ENCODE data around the gene CHCHD3.

CHCHD3 gene

GRCh38 chr7:132819648-132820047 is 262.2 kb downstream of the CHCHD3 start:
- no peak for DNase-seq (ENCODE audit: low spot score)

GRCh38 chr7:132817949-132818348 is 263.9 kb downstream of the CHCHD3 start:
- DNase-seq (ENCODE audit: low spot score), result no peak

- DNase-seq (ENCODE audit: low spot score), result no peak
These were observed 266.1 kb downstream of the CHCHD3 start for GRCh38 chr7:132815696-132816311.

DNA sequence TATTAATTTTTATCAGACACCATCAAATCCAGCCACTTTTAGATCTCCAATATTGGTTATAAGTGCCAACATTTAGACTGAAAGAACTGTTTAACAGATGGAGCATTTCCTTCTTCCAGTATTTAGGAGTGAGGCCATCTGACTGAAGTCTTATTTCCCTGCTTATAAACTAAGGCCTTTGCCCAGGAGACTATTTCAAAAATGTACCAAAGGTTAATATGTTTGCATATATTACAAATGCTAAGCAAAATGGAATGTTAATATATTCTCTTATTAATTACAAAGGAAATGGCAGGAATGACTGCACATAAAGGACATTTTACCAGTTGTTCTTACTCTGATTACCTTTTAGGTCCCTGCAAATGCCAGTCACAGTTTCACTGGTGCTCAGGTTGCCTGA is 266.8 kb downstream of the CHCHD3 start:
- DNase-seq (ENCODE audit: low spot score), result no peak

GRCh38 chr7:132810561-132810960 is 271.3 kb downstream of the CHCHD3 start:
- no peak for DNase-seq (ENCODE audit: low spot score)

GRCh38 chr7:132806834-132807233 is 275.1 kb downstream of the CHCHD3 start:
- DNase-seq (ENCODE audit: low spot score), result no peak

GRCh38 chr7:132805766-132806165 is 276.1 kb downstream of the CHCHD3 start:
- DNase-seq (ENCODE audit: low spot score), result no peak

GRCh38 chr7:132804849-132805485 is 276.9 kb downstream of the CHCHD3 start:
- no peak for DNase-seq (ENCODE audit: low spot score)

- no peak for DNase-seq (ENCODE audit: low spot score)
These were observed 281.4 kb downstream of the CHCHD3 start for GRCh38 chr7:132800522-132800921.

DNA sequence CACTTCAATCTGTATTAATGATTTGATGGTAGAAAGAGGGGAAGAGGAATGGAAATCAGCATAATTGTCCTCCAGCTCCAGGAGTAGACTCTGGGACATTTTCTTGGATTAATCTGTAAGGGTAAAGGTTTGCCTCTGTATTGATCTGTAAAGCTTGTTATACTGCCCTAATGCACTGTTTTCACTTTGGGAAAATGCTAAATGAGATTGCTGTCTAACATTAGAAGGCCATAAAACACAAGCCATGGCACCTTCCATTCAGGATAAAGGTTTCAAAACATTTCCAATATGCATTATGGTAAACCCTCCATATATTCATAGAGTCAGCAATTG is 282.8 kb downstream of the CHCHD3 start:
- no peak for DNase-seq (ENCODE audit: low spot score)

DNA sequence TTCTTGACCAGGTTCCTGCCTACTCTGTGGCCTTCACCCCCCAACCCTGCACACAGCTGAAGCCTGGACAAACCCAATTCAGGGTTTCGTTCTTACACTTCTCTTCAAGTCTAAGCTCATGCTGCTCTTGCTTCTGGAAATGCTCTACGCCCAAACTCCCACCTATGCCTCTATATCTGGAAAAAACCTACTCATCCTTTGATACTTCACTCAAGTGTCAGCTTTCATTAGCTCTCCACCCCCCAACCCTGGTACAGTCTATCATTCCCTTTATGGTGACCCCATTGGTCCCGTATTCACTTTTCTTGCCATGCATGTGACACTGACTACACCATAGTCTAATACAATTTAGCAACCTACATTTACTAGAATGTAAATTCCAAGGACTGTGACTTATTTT is 284.7 kb downstream of the CHCHD3 start:
- no peak for DNase-seq (ENCODE audit: low spot score)

- no peak for DNase-seq (ENCODE audit: low spot score)
These were observed 288.4 kb downstream of the CHCHD3 start for GRCh38 chr7:132793474-132793873.

DNA sequence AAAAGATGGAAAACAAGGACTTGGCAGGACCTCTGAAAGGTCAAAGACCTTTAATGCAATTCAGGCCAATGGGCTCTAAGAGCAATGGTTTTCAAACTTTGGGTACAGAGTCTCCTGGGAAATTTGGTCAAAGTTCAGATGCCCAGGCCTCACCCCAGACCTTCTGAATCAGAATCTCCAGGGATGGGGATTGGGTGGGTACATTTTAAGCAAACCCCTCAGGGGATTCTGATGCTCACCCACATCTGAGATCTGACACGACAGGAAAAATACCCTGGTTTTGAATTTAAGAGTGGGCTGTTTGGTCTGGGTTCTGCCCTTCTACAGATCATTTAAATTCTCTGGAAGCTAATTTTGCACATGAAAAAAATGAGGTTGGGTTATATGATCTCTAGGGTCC is 290.9 kb downstream of the CHCHD3 start:
- no peak for DNase-seq (ENCODE audit: low spot score)

DNA sequence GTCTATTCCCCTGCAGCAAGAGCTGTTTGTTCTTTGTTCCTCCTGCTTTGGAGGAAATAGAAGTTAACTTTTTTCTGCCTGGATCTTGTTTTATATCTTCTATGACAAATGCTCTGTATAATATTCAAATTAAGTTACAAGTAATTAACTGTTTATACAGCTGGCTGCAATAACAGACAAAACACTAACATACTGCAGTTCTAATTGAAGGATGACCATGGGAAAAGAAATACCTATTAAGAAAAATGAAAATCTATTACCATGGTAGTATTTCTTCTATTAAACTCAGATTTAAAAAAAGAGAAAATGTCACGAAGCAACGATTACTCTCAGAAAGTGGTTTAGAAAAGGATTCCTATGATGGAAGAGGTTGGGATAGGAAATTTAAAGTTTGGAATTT is 291.8 kb downstream of the CHCHD3 start:
- DNase-seq (ENCODE audit: low spot score), result no peak

DNA sequence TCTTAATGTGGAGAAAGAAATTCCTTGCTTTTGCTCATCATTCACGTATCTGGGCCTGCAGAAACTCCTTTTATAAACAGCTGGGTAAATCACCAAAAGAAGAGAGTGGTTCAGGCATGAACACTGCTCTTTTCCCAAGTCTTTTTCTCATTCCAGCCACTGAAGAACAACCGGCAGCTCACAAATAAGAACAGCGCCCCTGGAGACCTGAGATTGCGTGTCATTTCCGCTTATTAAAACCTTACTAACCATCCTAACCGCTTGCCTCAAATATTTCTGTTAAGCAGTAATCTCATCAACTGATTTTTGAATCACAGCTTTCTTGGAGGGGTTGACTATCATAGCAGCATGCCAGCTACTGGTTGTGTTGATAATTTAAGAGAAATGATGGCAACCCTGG is 292.6 kb downstream of the CHCHD3 start:
- DNase-seq (ENCODE audit: low spot score), result no peak

GRCh38 chr7:132785870-132786269 is 296.0 kb downstream of the CHCHD3 start:
- DNase-seq (ENCODE audit: low spot score), result no peak

DNA sequence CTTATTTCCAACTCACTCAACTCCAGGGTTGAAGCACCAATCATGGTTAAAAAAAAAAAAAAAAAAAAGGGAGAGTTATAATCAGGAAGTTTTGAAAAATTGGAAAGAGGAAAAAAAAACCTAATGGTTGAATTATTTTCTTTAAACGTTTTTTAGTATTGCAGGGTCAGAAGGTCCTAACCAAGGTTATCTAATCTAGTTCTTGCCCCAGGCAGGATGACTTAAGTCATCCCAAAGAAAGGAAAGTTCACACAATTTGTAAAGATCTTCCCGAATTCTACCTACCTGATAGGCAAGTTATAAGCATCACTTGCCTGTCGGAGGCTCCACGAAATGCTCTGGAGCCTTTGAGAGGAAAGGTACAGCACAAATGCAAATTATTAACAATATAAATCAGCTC is 297.5 kb downstream of the CHCHD3 start:
- no peak for DNase-seq (ENCODE audit: low spot score)

GRCh38 chr7:132783824-132784223 is 298.1 kb downstream of the CHCHD3 start:
- no peak for DNase-seq (ENCODE audit: low spot score)

DNA sequence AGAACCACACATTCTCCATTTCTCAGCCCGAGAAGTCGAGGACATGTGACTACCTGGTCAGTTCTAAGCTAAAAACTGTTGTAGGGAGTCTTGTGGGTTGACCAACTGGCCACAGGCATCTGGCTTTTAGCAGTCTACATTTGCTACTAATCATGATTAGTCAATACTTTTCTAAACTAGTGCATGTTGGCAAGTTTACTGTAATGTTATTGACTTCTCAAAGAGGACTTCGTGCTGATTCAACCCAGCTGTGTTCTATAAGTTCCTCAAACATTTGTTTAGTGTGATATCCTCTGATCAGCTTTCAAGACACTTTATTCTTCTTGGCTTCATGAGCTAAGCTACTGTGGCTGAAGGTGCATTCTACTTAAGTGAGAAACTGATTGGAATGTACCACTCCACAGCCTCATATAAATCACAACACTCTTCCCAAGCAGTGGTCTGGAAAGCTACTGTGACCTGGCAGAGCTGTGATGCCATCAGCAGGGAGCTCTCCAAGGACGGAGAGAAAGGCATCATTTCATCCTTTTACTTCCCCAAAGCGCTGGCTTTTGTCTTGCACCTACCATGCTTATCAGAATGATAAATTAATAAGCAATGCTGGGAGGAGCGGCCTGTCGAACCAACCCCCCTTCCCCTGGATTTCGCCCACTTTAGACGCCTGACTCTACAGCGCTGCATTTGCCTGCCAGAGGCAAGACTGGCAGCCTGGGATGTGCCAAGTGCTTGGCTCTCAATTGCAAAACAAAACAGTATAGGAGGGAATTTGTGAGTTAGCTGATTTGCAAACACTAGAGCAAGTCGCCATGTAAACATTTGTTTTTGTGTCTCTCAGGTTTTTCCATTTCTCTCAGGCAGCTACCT is 298.9 kb downstream of the CHCHD3 start:
- no peak for DNase-seq (ENCODE audit: low spot score)

DNA sequence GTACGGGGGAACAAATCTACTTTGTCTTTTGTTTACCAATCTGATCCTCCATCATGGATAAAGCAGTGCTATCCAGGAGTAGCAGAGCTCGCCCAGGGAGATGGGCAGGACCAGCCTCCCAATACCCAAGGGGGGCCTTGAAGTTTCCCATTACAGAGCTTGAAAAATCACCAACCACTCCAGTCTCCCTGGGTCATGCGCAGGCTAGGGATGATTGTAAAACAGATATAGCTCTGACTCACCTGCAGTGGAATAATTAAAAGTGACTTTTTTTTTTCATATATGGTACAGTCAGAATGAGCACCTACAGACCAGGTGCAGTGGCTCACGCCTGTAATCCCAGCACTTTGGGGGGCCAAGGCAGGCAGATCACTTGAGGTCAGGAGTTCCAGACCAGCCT is 301.1 kb downstream of the CHCHD3 start:
- no peak for DNase-seq (ENCODE audit: low spot score)

DNA sequence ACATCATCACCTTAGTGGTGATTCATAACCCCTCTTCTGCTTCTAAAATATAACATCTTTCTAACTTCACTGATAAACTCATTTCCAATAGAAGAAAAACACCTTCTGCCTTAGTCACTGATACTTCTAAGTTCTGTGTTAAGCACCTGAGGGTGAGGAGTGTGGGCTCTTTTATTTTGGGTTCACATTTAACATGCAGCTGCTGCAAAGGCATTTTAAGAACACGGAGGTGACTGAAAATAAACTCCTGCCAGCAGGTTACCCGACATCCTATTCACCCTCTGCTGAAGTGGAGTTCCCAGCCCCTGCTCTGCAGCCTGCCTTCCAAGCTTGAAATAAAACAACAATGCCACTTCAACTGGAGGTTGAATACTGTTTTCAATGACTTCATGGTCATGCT is 302.7 kb downstream of the CHCHD3 start:
- no peak for DNase-seq (ENCODE audit: low spot score)

DNA sequence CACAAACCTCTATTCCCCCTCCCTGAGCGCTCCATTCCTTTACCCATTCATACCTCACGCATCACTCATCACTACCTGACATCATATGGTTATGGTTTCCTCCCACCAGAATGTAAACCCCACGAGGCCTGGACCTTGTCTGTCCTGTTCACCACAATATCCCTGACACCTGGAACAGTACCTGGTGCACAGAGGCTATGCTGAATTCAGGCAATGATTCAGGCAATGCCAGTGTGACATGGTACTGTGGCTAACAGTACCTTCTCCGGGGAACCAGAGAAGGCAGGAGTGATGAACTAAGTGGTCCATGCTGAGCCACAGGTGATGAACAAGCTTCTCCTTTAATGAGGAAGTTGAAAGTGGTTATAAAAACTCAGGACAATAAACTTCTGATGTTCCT is 303.1 kb downstream of the CHCHD3 start:
- DNase-seq (ENCODE audit: low spot score), result no peak

DNA sequence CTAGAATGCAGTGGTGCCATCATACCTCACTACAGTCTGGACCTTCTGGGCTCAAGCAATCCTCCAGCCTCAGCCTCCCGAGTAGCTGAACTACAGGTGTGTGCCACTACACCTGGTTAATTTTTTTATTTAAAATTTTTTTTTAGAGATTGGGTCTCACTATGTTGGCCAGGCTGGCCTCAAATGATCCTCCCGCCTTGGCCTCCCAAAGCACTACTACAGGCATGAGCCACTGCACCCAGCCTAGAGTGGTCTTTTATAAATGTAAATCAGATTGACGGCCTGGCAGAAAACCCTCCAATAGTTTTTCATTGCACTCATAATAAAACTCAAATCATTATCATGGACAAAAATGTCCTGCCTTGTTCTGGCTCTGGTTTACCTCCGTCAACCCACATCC is 303.9 kb downstream of the CHCHD3 start:
- no peak for DNase-seq (ENCODE audit: low spot score)
